Heart right ventricle (tissue), 16 donors: ENCODE measurements around the gene TRIM15. TPM values are rescaled to one million over a fixed set of nuclear protein-coding genes. Genes with fewer than 3 reads are reported as not detected.

Experiments
- ATAC-seq, 8 donors: fragments of 200-7000 bp; cut with Tn5 transposase; one replicate each; pipeline ENCODE4 v1.9.1; 2020; ENCODE audit warnings: mild to moderate bottlenecking in 8 of 8, moderate library complexity in 8 of 8, moderate number of reproducible peaks in 1 of 8
- DNase-seq, 2 donors: peaks; one replicate each; pipeline ENCODE4 v3.0.0-alpha.2; 2020
- H3K27ac ChIP-seq, 10 donors: fragments of 200-600 bp; sonication (generic) in 2 of 10; one replicate each; pipeline versions ENCODE4 v1.5.0 to v1.8.0; 2020 to 2022; ENCODE audit warnings: mild to moderate bottlenecking in 3 of 10
- H3K27me3 ChIP-seq, 7 donors: fragments of 200-600 bp; one replicate each; pipeline ENCODE4 v1.8.0; 2021 to 2022; ENCODE audit warnings: mild to moderate bottlenecking in 2 of 7
- H3K36me3 ChIP-seq, 9 donors: fragments of 200-600 bp; sonication (generic) in 1 of 9; one replicate each; pipeline versions ENCODE4 v1.5.0 to v1.8.0; 2020 to 2022; ENCODE audit warnings: mild to moderate bottlenecking in 2 of 9
- H3K4me1 ChIP-seq, 9 donors: fragments of 200-600 bp; sonication (generic) in 1 of 9; one replicate each; pipeline versions ENCODE4 v1.5.0 to v1.8.0; 2020 to 2022; ENCODE audit warnings: mild to moderate bottlenecking in 4 of 9
- H3K4me3 ChIP-seq, 10 donors: fragments of 200-600 bp; sonication (generic) in 2 of 10; one replicate each; pipeline versions ENCODE4 v1.5.0 to v1.8.0; 2020 to 2022; ENCODE audit warnings: mild to moderate bottlenecking in 7 of 10, moderate library complexity in 2 of 10
- H3K9me3 ChIP-seq, 11 donors: fragments of 200-600 bp in 10 of 11; sonication (generic) in 2 of 11; one replicate each; pipeline versions ENCODE4 v1.5.0 to v1.8.0; 2013 to 2022; ENCODE audit warnings: mild to moderate bottlenecking in 2 of 11, control low read depth in 1 of 11, moderate library complexity in 1 of 11
- WGBS, 2 donors: extraction: QIAGEN DNeasy Blood & Tissue Kit; methylation state at CpG; one replicate each; pipeline ENCODE4 v1.1.7; 2013; ENCODE audit warnings: inconsistent platforms in 1 of 2; 5-methylcytosine and 5-hydroxymethylcytosine counted together
- intact Hi-C, 10 donors: fragments of 100-400 bp; cut with DNase I; formaldehyde crosslinking; loops; one replicate each; pipeline versions ENCODE4 v1.11.1 to v1.14.2; 2022
- polyA plus RNA-seq, 2 donors: library from polyadenylated mRNA; stranded (reverse); fragments of 200-250 nt; gene quantifications; one replicate each; pipeline ENCODE4 v1.2.3, GENCODE V29; 2013
- total RNA-seq, 10 donors: library from RNA; stranded (reverse); fragmentation: NEBNext Ultra II Directional in 3 of 10; extraction: Animal tissue kit (Norgen Biotek cat#: 25700) in 3 of 10; gene quantifications; one replicate each; pipeline versions ENCODE4 v1.2.1 to v1.2.4, GENCODE V29; 2021 to 2023
- TF ChIP-seq, protein P1 (sequence below), 9 donors: fragments of 200-600 bp; sonication (generic) in 2 of 9; IDR thresholded peaks; one replicate each; pipeline versions ENCODE4 v1.5.0 to v1.8.0; 2021 to 2022; ENCODE audit warnings: antibody characterized with exemption in 9 of 9, mild to moderate bottlenecking in 5 of 9, moderate library complexity in 1 of 9
- donor health status: Arrhythmogenic right ventricular cardiomyopathy.
- donor health status: ischemic (EF 13 %, LVEDD 7.1; RV severe dilation, severe dysfunction).
- donor health status: healthy with polysubstance abuse.
- donor health status: DM: no; HTN: yes; CAD: no.
- donor health status: DM: no; HTN: no; CAD: no.
- donor health status: ischemic (EF 25% LVEDD 6.9; RV normal size, moderate dysfunction).
- donor health status: ischemic (EF 25% LVEDD 5.7; RV mildly dilated, moderate dysfunction).
- donor health status: healthy.
- donor health status: DM: yes; HTN: yes; CAD: no.
- donor health status: Ischemic cardiomyopathy.
- donor health status: ischemic (EF 35%, LVEDD 5.7; RV mildly dilated, moderate dysfunction).
- donor health status: nonischemic (EF 11% LVEDD 7.7; RV severe dilation, severe dysfunction).
- donor health status: DM: yes; HTN: yes; CAD: no.
- donor health status: PGD.
- donor health status: ischemic (EF 29% LVEDD 5.4; RV normal size, mild dysfunction).
- donor health status: nonischemic (EF 23%, LVEDD 6.1; RV moderate dilation, normal function).

Gene TRIM15
- total and polyA plus RNA-seq, 12 donors: not detected

- ATAC-seq (no peak), DNase-seq (no peak)
- WGBS, 2 donors: 45 to 52% methylated on average over 3 of the region's 3 CpGs
- TF ChIP-seq, protein P1, sequence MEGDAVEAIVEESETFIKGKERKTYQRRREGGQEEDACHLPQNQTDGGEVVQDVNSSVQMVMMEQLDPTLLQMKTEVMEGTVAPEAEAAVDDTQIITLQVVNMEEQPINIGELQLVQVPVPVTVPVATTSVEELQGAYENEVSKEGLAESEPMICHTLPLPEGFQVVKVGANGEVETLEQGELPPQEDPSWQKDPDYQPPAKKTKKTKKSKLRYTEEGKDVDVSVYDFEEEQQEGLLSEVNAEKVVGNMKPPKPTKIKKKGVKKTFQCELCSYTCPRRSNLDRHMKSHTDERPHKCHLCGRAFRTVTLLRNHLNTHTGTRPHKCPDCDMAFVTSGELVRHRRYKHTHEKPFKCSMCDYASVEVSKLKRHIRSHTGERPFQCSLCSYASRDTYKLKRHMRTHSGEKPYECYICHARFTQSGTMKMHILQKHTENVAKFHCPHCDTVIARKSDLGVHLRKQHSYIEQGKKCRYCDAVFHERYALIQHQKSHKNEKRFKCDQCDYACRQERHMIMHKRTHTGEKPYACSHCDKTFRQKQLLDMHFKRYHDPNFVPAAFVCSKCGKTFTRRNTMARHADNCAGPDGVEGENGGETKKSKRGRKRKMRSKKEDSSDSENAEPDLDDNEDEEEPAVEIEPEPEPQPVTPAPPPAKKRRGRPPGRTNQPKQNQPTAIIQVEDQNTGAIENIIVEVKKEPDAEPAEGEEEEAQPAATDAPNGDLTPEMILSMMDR (IDR thresholded peaks at IDR 0.05): no peak
- intact Hi-C loops: no loop called here
- Histone ChIP-seq H3K4me1 (peaks cover 0 to 13% (median 2%) of the 10 kb centered on the region in 9 donors), H3K4me3 (no peak overlapping the region), H3K27ac (no peak overlapping the region), H3K36me3 (no peaks in the 10 kb centered on the region), H3K9me3 (no peaks in the 10 kb centered on the region), H3K27me3 (peaks cover 0 to 32% (median 9%) of the 10 kb centered on the region in 7 donors)
Measured at GRCh38 chr6:30151580-30151979, 11.8 kb upstream of the TRIM15 start.

GRCh38 chr6:30152016-30152673 lies 11.2 kb upstream of the TRIM15 start:
- ATAC-seq (no peak), DNase-seq (no peak)
- no peak overlapping the region for H3K27ac ChIP-seq
- peaks cover 0 to 17% (median 5%) of the 10 kb centered on the region in 9 donors for H3K4me1 ChIP-seq
- intact Hi-C loops: no loop called here
- H3K9me3 ChIP-seq: no peaks in the 10 kb centered on the region
- H3K4me3 ChIP-seq: no peak overlapping the region
- TF ChIP-seq, protein P1 (IDR thresholded peaks at IDR 0.05): no peak
- H3K36me3 ChIP-seq: no peaks in the 10 kb centered on the region
- peaks cover 0 to 26% (median 6%) of the 10 kb centered on the region in 7 donors for H3K27me3 ChIP-seq
- WGBS, 2 donors: 68% methylated on average over 4 of the region's 4 CpGs

DNA sequence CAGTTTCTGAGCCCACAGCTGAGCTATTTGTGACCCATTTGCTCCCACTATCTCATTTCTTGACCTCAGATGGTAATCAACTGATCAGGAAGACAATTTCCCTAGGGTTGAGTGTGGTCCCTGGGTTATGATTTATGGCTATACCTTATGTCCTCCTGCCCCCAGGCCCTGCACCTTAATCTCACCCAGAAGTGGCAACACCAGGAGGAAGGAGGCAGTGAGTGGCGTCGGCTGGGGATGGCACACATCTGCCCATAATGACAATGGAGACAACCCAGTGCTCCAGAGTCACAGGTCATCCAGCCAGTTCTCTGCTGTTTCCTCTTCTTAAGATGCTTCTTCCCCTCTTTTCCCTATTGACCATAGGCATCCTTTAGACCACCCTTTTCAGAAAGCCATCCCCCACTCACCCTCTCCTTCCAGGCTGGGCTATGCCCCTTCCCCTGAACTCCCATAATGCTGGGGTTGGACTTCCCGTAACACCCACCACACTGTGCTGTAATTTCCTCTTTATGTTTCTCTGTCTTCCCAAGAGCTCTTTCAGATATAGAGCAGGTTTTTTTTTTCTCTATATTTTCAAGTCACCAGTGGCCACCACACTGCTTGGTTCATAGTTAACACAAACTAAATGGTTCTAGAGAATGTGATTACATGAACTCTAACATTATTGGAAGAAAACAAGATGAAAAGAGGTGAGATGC lies 10.3 kb upstream of the TRIM15 start:
- Histone ChIP-seq H3K4me1 (peaks cover 0 to 24% (median 5%) of the 10 kb centered on the region in 9 donors), H3K27me3 (peaks cover 0 to 17% (median 0%) of the 10 kb centered on the region in 7 donors), H3K4me3 (no peak overlapping the region), H3K27ac (no peak overlapping the region), H3K9me3 (no peaks in the 10 kb centered on the region), H3K36me3 (no peaks in the 10 kb centered on the region)
- 74 to 86% methylated on average over 3 of the region's 3 CpGs for WGBS, 2 donors
- intact Hi-C loops: no loop called here
- DNase-seq: no peak
- TF ChIP-seq, protein P1 (IDR thresholded peaks at IDR 0.05): no peak
- no peak for ATAC-seq

DNA sequence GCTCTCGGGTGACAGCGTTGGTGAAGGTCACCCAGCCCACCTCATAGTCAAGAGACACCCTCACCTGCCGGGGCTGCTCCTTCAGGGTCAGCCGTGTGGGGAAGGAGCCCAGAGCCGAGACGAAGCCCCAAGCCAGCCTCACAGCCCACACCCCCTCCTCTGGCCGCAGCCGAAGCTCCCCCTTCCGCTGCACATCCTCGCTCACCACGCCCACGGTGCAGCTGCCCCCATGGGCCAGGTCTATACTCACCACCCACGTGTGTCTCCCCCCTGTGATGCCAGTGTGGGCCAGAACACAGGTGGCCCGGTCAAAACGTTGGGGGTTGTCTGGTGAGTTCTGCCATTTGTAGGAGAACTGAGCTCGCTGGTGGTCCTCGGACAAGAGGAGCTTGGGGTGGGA lies 9.3 kb upstream of the TRIM15 start:
- peaks cover 0 to 24% (median 5%) of the 10 kb centered on the region in 9 donors for H3K4me1 ChIP-seq
- ATAC-seq (no peak), DNase-seq (no peak)
- H3K36me3 ChIP-seq: no peaks in the 10 kb centered on the region
- TF ChIP-seq, protein P1 (IDR thresholded peaks at IDR 0.05): no peak
- intact Hi-C loops: no loop called here
- H3K4me3 ChIP-seq: no peak overlapping the region
- no peak overlapping the region for H3K27ac ChIP-seq
- no peaks in the 10 kb centered on the region for H3K9me3 ChIP-seq
- H3K27me3 ChIP-seq: peaks cover 0 to 20% (median 0%) of the 10 kb centered on the region in 7 donors
- 88% methylated on average over 17 of the region's 17 CpGs for whole genome bisulfite sequencing, 2 donors
